GM10266 (cell line): ENCODE results near the gene TKTL1.
"Not testable (repeated sequence)": the region's sequence is repeated elsewhere in the genome, so short reads cannot be mapped to it uniquely, and the experiment has no call there.

Source experiments
- DNase-seq: peaks from one replicate; pipeline ENCODE4 v3.0.0; 2012; ENCODE audit errors: extremely low spot score
- TF ChIP-seq, protein P1 (sequence below): IDR thresholded peaks from 2 replicates; pipeline ENCODE4 v1.5.1; 2012; ENCODE audit warnings: mild to moderate bottlenecking, low read depth; ENCODE audit not compliant: control insufficient read depth, insufficient read depth; ENCODE audit errors: missing control alignments

Gene TKTL1

DNA sequence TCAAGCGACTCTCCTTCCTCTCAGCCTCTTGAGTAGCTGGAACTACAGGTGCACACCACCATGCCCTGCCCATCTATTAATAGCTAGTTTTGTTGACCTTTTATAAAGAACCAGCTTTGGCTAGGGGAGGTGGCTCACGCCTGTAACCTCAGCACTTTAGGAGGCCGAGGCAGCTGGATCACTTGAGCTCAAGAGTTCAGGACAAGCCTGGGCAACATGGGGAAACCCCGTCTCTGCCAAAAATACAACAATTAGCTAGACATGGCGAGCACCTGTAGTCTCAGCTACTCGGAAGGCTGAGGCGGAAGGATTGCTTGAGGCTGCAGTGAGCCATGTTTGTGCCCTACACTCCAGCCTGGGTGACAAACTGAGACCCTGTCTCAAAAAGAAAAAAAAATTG is 2.7 kb downstream of the TKTL1 start:
- TF ChIP-seq, protein P1, sequence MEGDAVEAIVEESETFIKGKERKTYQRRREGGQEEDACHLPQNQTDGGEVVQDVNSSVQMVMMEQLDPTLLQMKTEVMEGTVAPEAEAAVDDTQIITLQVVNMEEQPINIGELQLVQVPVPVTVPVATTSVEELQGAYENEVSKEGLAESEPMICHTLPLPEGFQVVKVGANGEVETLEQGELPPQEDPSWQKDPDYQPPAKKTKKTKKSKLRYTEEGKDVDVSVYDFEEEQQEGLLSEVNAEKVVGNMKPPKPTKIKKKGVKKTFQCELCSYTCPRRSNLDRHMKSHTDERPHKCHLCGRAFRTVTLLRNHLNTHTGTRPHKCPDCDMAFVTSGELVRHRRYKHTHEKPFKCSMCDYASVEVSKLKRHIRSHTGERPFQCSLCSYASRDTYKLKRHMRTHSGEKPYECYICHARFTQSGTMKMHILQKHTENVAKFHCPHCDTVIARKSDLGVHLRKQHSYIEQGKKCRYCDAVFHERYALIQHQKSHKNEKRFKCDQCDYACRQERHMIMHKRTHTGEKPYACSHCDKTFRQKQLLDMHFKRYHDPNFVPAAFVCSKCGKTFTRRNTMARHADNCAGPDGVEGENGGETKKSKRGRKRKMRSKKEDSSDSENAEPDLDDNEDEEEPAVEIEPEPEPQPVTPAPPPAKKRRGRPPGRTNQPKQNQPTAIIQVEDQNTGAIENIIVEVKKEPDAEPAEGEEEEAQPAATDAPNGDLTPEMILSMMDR: no peak
- no peak for DNase-seq

DNA sequence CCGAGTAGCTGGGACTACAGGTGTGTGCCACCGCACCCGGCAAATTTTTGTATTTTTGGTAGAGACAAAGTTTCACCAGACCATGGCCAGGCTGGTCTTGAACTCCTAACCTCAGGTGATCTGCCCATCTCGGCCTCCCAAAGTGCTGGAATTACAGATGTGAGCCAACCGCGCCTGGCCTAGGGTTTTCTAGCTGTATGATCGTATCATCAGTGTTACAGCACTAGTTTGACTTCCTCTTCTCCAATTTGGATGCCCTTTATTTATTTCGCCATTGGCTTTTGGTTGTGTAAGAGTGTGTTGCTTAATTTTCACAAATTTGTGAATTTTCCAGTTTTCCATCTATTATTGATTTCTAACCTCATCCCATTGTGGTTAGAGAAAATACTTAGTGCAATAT is 5.2 kb downstream of the TKTL1 start:
- DNase-seq: no peak
- TF ChIP-seq, protein P1: no peak

DNA sequence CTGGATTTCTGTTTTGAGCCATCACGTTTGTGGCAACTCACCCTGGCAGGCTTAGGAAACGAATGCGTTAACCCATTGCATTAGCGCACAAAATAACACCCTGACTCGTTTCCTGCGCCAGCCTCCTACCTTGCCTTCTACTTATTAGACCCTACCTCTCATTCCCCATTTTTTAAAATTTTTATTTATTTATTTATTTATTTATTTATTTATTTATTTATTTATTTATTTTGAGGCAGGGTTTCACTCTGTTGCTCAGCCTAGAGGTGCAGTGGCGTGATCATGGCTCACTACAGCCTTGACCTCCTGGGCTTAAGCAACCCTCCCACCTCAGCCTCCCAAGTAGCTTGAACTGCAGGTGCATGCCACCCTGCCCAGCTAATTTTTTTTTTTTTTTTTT is 7.4 kb downstream of the TKTL1 start:
- not testable (repeated sequence) for DNase-seq

DNA sequence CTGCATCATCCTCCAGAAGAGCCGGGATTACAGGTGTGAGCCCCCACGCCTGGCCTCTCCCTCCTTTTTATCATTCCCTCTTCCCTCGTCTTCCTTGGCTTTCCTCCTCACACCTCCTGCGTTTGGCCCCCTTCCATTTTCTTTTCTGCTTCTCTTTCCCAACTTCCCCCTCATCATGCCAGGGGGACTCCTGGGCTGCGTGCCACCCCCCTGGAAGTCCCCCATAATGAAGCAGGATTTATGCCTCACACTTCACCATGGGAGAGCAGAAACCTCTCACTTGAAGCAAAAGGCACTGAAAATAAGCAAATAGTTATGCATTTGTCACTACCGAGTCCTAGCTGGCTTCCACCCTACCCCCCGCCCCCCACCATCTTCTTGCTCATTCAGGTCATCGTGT is 7.9 kb downstream of the TKTL1 start:
- DNase-seq: no peak
- TF ChIP-seq, protein P1: no peak

DNA sequence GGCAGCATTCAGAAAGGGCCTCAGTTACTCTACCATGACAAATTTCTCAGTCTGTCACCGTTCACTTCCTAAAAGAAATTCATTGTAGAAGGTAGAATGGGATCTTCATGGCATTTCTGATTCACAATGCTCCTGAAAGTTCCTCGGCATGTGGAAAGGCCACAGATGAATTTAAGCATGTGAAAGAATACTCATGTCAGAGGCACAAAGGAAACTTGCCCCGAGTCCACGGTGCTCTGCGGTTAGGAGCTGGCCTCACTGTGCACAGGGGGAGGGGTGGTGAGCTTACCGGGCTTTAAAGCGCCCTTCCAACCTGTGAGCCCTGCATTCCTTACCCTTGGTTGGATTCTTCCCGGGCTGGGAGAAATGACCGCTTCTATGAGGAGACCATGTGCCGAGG is 9.3 kb downstream of the TKTL1 start:
- no peak for DNase-seq
- TF ChIP-seq, protein P1: no peak

DNA sequence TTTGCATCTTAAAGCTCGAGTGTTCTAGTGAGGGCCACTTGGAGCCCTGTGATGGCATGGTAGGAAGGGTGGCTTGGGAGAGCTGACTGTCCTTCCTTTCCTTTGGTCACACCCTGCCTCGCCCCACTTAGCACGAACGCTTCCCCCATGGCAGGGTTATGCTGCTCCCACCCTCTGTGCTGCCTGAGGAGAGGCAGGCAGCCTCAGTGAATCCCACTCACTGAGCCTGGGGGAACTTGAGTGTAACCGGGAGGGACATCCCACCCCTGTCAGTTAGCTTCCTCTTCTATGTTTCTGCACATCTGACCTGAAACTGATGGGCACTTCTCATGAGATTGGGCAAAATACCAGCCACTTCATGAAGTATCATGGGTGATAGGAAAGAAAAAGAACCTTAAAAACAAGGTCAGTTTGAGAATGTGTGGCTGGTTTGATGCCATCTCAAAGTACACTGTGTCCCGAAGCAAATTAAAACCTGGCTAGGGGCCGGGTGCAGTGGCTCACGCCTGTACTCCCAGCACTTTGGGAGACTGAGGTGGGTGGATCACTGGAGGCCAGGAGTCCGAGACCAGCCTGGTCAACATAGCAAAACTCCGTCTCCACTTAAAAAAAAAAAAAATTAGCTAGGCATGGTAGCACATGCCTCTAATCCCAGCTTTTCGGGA is 10.1 kb downstream of the TKTL1 start:
- TF ChIP-seq, protein P1: no peak
- no peak for DNase-seq

DNA sequence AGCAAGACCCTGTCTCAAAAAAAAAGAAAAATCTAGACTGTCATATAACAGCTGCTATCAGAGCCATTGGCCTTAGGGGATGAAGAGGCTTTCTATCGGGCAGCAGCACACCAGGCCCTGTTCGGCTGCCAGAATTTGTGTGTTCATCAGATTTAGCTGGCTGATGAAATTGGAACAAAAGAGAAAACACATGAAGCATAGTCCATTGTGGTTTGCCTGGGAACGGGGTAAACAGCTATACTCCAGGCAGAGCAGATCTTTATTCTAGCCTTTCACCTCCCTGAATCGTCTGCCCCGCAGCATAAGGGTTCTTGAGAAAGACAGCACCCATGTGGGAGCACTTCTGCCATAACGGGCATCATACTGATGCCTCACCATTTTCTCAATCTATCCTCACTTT is 11.6 kb downstream of the TKTL1 start:
- DNase-seq: no peak
- TF ChIP-seq, protein P1: no peak

DNA sequence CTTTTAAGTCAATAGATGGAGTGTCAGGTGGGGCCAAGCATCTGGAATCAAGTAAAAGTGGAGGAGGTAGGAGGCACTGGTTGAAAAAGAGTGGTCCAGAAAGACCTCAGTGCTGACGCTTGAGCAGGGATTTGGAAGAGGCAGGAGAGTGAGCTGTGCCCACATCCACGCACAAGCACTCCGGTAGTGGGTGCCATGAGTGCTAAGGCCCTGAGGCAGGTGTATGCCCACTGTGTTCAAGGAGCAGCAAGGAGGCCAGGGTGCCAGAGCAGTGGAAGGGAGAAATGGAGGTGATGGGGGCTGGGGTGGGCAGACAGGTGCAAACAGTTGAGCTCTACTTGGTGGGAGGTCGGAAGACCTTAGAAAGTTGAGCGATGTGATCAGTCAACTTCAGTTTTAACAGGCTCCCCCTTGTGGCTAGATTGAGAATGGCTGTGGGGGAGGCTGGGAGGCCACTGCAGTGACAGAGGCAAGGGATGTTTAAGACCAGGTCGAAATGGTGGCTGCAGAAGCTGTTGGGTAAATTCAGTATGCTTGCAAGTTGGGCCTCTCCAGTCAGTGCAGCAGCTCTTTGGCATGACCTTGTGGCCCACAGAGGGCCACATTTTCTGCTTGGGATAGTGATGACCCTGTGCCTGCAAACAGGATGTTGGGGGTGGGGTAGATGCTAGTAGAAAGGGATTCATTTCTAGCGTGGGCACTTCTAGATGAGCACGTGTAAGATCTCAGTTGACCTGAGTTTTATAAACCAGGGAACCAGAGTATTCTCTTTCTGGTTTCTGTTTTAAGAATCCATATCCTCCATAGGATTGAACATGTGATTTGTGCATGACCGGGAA is 12.7 kb downstream of the TKTL1 start:
- peak; percentile 43 for DNase-seq

More for the DNA sequence above, 12.7 kb downstream of the TKTL1 start:
- TF ChIP-seq, protein P1: peak; percentile 62
